Putamen (tissue), 1 donor: ENCODE results near the gene DOK7.

Source experiments
- DNase-seq: peaks from one replicate; pipeline ENCODE4 v3.0.0-alpha.2; 2016; ENCODE audit warnings: low spot score

The DOK7 gene

DNA sequence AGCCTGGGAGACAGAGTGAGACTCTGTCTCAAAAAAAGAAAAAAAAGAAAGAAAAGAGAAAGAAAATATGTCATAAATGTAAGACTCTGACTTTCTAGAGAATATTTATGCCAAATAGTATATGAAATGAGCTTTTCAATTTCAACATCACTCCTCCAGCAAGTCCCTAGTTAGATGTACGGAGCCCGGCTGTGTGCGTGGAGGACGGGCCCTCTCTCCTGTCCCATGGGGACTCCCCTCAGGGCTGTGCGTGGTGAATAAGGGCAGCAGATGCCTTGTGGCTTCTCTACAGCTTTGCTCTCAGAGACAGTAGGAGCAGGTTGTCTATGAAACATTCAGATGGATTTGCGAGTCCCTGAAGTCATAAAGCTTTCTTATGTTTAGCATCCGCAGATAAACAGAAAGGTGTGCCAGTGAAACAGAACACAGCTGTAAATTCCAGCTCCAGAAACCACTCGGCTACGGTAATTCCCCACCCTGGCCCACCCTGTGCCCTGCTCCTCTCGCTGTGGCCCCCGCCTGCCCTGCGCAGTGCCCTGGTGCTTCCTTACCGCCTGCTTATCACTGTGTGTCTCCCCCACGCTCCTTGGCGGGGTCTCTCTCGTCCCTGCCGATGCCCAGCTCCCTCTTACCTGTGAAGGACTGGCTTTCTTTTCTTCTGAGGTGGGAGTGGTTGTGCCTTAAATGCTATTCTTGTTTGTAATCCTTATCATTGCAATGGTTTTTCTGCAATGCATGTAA lies 35.2 kb upstream of the DOK7 start:
- DNase-seq: no peak

DNA sequence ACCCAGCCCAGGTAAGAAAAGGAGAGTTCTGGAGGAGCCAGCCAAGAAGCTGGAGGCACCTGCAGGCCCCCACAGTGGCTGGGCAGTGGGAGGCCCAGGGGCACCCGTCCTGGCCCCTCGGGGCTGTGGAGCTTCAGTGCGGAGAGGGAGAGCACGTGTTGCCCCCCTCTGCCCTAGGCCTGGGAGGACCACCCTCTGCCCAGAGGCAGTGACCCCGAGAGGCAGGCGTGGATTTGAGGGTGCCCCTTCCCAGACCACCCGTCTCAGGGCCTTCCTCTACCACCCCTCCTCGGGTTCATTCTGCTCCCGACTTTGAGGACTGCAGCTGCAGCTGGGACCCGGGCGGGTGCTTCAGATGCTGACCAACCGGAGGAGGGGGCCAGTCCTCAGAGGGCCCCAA lies 33.5 kb upstream of the DOK7 start:
- no peak for DNase-seq

DNA sequence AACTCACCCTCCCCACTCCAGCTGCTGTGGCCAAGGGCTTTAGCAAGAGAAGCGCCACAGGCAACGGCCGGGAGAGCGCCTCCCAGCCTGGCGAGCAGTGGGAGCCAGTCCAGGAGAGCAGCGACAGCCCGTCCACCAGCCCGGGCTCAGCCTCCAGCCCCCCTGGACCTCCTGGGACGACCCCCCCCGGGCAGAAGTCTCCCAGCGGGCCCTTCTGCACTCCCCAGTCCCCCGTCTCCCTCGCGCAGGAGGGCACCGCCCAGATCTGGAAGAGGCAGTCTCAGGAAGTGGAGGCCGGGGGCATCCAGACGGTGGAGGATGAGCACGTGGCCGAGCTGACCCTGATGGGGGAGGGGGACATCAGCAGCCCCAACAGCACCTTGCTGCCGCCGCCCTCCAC lies 32.6 kb upstream of the DOK7 start:
- no peak for DNase-seq

DNA sequence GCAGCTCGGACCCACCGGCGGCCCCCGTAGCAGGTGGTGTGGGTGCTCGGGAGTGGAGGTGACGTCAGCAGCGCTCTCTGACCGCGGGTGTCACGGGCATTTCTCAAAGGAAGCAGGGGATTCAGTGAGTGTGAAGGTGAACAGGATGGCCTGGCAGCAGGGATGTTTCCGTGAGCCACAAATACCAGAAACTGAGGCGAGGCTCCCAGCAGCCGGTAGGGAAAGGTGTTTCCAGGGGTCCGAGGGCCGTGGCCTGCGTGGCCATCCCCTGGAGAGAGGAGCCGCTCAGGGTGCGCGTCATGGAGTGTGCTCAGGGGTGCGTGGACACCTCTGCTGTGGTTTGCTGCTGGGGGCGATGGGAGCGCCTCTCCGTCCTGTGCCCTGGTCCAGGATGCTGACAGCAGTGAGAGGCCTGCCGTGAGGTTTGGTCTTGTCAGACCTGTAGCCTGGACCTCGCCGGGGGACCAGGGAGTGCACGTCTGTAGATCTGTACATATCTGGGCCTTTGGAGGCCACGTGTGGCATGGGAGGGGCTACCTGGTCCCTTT lies 31.6 kb upstream of the DOK7 start:
- DNase-seq: no peak

DNA sequence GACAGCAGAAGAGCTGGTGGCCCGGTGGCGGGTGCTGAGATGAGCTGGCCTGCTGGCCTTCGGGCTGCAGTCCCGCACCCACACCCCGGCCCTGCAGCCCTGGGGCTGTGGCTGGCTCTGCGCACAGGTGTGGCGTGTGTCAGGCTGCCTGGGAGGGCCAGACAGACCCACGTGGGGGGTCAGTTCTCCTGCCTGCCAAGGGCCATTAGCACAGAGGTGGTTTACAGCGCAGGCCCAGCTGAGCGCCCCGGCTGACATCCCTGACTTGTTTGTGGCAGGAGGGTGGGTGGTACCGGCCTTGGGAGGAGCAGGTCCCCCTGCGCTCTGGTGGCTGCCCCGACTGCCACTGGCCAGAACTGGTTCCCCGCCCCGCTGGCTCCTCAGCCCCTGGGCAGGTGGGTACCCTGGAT lies 30.7 kb upstream of the DOK7 start:
- no peak for DNase-seq

DNA sequence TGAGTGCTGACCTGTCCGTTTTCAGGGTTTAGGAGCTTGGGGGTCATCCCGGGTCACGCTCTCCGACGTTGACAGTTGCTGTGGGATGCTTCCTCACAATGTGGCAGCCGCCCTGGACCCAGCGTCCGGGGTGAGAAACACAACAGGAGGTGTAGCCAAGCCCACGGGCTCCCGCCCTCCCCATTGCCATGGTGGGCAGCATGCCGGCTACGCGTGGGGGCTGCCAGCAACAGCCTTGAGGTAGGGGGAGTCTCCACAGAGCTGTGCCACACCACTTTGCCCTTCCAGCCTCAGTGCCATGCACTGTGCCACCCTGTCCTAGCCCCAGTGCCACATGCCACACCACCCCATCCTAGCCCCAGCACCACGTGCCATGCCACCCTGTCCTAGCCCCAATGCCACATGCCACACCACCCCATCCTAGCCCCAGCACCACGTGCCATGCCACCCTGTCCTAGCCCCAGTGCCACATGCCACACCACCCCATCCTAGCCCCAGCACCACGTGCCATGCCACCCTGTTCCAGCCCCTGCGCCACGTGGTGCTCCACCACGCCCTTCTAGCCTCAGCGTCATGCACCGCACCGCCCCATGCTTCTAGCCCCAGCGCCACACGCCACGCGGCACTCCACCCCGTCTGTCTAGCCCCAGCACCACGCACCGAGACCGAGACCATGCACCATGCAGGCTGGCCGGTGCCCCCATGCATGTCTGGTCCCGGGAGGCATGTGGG lies 29.8 kb upstream of the DOK7 start:
- no peak for DNase-seq

DNA sequence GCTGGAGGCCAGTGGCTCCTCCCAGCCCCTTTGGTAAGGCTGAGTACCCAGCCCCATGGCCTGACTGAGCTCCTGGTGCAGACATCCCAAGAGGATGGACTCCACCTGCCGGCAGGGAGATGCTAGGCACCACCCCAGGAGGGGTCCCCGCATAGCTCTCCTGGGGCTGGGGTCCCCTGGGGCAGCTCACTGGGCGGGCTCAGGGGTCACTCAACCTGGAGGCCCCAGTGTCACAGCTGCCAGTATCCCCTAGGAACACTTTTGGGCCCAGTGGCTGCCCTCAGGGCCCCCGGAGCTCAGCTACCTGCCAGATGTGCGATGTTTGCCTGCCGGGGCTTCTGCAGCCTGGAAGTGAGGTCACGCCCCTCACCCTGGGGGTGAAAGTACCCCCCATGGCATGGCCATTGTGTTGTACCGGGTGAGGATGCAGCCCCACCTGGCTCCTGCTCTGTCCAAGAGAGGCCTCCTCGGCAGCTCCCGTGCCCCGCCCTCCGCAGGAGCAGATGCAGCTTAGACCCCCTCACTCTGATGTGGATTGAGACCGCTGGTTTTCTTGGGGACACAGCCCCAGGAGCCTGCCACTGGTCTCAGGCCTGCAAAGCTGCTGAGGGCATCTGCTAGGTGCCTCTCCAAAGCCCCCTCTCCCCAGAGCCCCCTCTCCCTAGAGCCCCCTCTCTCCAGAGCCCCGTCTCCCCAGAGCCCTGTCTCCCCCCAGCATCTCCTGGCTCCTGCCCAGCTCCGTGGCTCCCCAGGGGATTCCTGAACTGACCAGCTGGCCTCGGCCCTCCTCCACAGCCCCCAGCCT lies 28.0 kb upstream of the DOK7 start:
- DNase-seq: no peak

DNA sequence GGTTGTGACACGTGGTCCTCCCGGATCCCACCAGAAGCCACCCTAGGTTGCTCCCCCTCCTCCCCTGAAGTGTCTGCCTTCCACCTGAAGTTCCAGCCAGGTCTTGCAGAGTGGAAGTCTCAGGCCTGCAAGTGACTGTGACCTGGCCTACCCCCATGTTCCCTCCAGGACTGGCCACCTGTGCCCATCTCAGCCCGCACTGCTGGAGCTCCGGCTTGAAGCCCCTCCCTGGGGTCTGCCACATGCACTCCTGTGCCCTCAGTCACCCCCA lies 27.5 kb upstream of the DOK7 start:
- no peak for DNase-seq

DNA sequence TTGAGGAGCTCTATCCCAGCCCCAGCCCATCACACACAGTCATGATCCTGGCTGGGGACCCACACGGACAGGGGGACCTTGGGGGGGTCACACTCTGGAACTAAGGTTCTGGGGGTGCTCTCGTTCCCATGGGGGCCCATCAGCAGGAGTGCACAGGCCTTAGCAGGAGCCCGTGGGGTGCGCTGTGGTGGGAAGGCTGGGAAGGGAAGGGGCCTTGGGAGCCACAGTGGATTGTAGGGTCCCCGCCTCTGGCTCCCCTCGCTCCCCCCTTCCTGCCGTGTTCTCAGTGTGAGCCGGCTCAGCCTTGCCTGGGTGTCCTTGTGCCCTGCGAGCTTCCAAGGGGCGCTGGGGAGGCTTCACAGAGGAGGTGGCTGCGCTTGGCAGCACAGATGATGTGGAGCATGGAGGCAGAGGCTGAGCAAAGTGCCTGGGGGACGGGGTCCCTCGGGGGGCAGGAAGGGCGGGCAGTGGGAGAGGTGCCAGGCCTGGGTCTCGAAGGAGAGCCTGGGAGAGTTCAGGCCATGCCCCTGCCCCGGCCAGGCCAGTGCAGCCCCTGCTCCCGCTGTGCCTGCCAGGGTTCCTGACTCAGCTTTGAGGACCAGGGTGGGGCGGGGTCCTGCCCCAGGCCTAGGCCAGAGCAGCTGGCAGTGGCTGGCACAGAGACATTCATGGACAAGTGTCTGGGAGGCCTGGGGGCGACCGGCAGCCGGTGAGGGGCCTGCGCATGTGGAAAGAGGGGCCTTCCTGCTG lies 26.9 kb upstream of the DOK7 start:
- DNase-seq: no peak

DNA sequence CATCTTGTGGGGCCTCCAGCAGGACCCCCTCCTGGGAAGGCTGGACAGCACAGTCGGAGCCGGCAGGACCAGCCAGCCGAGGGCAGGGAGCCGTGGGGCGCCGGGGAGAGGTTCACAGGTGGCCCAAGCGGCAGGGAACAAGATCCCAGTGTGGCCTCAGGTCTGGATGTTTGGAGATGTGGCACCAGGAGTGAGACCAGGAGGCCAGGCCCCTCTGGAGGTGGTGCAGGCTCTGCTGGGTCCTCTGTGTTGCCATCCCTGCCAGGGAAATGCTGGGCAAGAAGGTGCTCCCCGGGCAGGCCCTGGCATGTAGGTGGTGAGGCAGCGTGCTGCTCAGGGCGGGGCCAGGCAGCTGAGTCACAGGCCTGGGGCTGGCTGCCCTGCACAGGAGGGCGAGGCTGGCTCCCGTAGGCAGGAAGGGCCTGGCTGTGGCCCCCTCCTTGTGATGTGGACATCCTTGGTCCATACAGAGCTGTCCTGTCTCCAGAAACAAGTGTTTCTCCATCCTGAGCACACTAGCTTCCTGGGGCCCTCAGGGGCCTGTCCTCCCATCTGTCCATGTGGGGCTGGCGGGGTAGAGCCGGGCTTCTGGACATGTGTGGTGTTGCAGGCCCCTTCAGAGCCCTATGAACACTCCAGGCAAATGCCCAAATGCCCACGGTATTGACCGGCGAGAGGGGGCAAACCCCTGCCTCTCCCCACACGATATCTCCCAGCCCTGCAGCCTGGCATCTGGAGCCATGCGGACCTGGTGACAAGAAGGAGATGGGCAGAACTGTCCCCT lies 26.1 kb upstream of the DOK7 start:
- DNase-seq: no peak

DNA sequence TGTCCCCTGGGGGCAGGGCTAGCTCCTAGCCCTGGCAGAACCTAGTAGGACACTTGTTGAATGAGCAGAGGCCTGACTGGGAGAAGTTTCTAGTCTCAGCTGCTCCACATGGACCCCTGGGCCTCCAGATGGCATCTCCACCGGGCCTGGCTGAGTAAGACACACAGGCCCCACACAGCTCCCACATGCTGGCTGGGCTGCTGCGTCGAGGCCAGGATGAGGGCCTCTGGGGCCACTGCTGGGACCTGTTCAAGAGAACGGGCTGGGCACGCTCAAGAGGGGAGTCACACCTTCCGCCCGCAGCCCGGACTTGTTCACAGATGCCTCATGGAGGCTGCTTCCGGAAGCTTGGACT lies 25.5 kb upstream of the DOK7 start:
- no peak for DNase-seq

DNA sequence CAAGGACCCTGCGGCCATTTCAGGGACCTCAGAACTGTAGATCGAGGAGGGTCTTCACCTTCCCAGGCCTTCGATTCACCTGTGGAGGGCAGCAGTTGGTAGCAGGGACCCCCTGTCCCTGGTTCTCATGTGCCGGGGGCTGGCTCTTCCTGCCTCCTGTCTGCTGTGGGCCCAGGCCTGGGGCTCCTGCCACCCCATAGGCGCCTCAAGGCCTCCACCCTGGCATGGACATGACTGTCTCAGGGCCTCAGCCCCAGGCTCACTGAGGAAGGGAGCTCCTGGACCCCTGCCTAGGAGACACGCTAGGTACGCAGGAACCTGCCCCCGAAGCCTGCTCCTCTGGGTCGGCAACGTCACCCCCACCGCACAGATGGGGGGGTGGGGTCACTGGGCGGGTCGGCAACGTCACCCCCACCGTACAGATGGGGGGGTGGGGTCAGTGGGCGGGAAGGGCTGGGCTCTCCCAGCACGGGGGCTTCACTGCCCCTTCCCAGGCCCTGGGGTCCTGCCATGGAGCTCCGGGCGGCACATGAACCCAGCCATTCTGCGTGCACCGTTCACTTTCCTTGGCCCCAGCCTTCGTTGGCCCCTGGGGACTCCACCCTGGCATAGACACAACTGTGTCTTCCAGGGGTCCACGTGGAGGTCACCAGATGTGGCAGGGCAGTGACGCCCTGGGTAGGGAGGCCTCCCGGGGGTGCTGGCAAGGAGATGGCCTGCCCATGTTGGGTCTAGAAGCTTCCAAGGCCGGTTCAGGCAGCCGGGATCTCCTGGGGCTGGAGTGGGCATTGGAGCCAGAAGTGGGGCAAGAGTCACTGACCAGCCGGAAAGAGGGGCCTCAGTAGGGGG lies 24.9 kb upstream of the DOK7 start:
- no peak for DNase-seq

DNA sequence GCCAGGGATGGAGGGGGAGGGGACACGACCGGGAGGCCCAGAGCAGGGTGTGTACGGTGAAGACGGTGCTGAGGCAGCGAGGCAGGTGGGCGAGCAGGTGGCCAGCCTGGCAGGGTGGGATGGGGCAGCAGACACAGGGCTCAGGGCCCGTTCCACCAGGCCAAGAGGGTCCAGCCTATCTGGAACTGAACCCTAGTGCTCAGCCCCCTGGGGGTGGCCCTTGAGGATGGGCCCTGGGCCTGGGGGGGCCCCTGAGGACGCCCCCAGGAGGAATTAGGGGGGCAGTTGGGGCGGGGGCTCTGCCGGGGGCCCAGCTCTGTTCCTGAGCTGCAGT lies 24.3 kb upstream of the DOK7 start:
- DNase-seq: no peak

DNA sequence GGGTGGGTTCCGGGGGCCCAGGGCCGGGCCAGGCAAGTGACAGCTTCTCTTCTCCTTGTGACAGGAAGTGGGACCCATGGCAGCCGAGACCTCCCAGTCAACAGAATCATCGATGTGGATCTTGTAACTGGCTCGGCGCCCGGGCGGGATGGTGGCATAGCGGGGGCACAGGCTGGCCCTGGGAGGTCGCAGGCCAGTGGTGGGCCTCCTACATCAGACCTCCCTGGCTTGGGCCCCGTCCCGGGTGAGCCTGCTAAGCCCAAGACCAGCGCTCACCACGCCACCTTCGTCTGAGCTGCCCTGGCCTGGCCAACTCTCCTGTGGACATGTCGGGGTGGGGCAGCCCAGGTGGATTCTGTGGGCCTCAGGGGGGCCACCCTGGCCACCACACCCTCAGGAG lies 23.7 kb upstream of the DOK7 start:
- no peak for DNase-seq

DNA sequence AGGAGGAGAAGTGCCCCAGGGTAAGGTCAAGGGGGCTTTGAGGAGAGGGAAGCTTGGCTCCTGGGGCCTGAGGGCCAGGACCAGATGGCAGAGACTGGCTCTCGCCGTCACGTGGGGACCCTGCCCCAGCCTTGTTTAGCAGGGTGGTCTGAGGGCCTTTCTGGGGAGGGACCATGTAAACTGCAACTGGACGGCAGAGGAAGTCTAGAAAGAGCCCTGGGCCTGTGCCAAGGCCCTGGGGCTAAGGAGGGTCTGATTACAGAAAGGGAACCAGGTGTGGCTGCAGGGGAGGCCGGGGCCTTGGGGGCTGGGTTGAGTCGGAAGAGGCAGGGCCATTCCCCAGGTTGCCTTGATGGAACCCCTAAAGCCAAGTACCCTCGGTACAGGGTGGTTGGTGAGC lies 23.1 kb upstream of the DOK7 start:
- DNase-seq: no peak

DNA sequence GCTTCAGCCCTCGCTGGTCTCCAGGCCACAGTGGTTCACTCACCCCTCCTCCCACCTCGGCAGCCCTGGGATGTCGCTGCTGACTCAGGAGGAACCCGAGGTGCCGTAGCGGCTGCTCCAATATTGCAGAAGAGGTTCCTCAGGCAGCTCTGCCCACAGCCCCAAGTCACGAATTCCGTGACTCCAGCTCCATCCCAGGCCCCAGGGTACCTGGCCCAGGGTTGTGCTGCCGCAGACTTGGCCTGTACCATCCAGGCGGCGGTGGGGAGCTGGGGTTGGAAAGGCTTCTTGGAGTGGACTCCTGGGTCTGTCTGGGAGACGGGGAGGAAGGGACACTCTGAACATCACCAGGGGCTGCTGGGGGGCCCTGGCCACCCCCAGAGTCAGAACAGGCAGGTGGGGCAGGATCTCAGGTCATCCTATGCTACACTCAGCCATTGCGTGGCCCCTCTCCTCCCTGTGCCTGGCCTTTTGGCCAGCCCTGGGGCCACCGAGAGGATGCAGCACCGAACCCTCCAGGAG lies 22.1 kb upstream of the DOK7 start:
- DNase-seq: no peak

DNA sequence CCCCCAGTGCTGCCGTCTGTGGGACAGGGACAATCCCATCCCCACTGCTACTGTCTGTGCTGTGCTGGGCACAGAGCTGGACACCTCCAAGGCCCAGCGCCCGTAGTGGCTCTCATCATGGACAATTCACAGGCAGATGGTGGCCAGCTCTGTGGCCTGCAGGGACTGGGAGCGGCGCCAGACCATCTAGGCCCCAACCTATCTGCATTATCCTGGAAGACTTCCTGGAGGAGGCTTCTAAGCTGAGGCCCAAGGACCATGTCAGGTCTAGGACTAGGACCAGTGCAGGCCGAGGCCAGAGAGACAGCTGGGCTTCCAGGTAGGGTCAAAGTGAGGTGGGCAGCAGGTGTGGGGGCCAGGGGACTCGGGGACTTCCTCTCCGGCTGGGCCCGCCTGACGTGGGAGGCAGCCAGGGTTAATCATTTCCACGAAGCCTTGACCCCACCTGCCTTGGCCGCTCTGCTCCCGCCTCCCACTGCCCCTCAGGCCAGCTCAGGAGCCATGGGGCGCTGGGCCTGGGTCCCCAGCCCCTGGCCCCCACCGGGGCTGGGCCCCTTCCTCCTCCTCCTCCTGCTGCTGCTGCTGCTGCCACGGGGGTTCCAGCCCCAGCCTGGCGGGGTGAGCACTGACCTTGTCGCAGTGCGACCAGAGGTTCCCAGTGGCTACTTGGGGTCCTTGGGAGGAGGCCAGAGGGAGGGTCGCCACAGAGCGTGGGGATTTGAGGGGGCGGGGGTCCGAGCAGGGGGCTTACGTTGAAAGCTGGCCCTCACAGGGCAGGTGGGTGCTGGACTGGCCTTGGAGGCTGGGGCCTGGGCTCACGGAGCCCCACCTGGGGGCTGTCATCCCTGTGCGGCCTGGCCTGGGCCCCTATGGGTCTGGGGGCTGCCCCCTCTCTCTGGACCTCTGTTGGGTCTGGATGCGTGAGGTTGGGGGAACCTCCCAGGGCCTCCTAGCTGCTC lies 21.3 kb upstream of the DOK7 start, which contains the start of gene HGFAC:
Gene HGFAC, plus strand, starts transcription at position 468 of the 959 bp plus-strand sequence. Its CDS starts 34 bp downstream, at position 502.
- no peak for DNase-seq

DNA sequence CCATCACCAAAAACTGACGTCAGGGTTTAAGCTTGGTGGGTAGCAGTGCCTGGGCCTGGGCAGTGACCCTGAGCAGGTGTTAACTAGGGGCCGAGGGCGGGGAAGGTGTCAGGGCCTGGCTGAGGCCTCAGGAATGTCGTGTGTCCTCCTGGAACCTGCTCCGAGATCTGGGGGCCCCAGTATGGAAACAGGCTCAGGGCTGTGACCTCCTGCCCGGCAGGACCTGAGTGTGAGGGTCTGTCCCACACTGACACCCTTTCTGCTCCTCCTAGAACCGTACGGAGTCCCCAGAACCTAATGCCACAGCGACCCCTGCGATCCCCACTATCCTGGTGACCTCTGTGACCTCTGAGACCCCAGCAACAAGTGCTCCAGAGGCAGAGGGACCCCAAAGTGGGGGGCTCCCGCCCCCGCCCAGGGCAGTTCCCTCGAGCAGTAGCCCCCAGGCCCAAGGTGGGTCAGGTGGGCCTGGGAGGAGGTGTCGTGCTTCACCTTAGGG lies 20.6 kb upstream of the DOK7 start:
- no peak for DNase-seq
